GM15510 (cell line): ENCODE results near the gene AXDND1.

Experiments used
- POLR2A ChIP-seq: IDR thresholded peaks from 3 replicates; pipeline ENCODE4 v1.6.1; 2011; ENCODE audit warnings: borderline replicate concordance; ENCODE audit not compliant: insufficient read length; ENCODE audit errors: extremely low read depth

AXDND1 gene

DNA sequence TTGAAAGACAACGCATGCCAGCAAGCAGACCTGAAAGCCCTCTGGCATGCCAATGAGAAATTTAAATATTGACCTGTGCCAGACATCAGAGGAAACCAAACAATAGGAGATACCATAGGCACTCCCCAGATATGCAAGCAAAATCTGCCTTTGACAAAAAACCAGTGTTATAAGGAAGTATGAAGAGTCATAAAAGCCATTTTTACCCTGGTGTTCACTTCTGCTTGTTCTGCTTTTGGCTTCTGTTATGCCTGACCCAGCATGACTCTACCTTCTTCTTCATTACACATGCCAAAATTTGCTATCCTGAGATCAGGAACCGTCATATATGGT lies 183.6 kb downstream of the AXDND1 start:
- TF ChIP-seq POLR2A: no peak

GRCh38 chr1:179550746-179551682 lies 185.2 kb downstream of the AXDND1 start:
- TF ChIP-seq POLR2A: no peak

DNA sequence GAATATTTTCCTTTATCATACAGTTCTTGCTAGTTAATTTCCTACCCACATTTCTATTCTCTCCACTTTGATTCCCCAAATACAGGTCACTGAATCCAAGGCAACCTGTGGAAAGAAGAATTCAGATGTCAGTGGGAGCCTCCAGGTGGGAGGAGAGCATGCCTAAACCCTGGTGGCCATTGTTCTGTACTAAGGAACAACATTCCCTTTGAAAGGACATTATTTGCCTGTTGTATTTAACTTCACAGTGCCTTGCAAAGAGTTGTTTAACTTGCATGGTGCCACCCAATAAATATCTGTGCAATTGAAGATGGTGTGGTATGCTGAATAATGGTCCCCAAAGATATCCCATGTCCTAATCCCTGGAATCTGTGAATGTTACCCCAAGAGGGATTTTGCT lies 188.7 kb downstream of the AXDND1 start:
- no peak for TF ChIP-seq POLR2A

- TF ChIP-seq POLR2A: no peak
Observed at GRCh38 chr1:179558078-179558477, 192.3 kb downstream of the AXDND1 start.

DNA sequence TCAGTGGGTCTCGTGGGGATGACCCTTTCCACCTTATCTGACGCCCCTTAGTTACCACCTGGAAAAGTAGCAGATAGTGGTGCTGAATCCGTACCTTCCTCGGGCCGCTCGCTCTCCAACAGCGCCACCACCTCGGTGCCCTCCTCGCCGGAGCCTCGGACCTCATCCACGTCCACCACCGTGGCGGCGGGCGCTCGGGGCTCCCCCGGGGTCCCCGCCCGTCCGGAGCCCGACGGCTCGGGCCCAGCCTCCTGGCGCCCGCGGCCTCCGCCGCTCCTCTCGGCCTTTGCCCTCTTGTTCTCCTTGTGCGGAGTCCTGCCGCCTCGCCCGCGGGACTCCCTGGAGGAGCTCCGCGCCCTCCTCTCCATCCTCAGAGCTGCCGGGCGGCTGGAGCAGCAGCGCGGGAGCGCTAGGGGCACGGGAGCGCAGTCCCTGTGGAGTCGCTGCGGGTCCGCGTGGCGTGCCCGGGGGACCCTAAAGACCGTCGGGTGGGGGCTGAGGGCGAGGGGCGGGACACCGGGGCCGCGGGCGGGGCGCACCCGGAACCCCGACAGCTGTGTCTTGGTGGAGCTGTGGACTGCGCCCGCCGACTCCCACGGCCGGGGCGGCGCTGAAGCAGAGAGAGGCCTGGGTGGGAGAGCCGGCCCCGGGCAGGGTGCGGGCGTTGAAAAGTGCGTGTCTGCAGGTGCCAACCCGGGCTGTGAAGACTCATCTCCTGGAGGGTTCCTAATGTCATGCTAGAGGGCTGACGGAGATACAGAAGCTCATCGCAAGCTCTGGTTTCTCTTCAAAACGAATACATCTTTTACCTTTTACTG lies 209.9 kb downstream of the AXDND1 start, which contains the start of gene NPHS2:
TSS of gene NPHS2 (minus strand) at position 452 of the 818 bp plus-strand sequence. CDS start at position 368, 84 bp downstream.
- no peak for TF ChIP-seq POLR2A

GRCh38 chr1:179576509-179576908 lies 210.7 kb downstream of the AXDND1 start:
- no peak for TF ChIP-seq POLR2A

GRCh38 chr1:179583771-179584320 lies 218.1 kb downstream of the AXDND1 start:
- TF ChIP-seq POLR2A: no peak

DNA sequence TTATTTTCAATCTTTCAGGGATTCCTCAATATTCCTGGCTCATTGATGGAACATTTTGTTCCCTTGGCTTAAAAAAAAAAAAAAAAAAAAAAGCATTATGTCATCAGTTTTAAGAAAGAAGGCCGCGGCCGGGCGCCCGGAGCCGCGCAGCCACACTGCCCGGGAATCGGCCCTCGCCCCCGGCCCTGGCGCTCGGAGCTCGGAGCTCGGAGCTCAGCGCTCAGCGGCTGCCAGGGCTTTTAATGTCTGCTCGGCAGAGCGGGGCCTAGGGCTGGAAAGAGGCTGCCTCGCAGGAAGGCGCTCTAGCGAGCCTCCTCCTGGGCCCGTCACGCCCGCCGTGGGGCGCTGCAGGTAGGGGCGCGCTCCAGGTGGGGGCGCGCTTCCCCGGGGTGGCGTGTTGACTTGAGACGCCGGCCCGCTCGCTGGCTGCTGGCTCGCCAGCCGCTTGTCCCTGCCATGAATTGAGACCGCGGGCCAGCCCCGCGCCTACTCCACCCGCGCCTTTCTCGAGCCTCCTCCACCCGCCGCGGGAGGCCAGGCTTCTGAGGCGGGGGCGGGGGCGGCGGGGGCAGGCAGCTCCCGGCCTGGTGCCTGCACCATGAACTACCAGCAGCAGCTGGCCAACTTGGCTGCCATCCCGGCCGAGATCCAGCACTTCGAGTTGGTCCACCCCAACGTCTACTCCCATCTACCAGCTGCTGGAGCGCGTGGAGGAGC lies 220.5 kb downstream of the AXDND1 start:
- TF ChIP-seq POLR2A: no peak

DNA sequence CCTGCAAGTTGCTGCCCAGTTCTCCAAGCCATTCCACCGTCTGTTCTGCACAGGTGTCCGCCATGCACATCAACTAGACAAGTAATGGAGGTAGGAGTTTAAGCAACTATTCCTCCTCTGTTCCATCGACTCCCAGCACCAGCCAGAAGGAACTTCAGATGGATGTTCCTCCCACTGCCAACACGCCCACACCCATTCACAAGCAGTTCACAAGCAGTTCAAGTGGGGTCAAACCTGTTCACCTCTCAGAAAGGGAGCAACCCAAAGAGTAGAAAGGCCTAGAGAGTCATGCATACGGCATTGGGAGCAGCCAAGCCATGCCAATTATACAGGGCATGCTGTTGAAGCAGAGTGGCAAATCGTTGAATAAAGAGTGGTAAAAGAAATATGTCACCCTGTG lies 221.6 kb downstream of the AXDND1 start:
- no peak for TF ChIP-seq POLR2A

DNA sequence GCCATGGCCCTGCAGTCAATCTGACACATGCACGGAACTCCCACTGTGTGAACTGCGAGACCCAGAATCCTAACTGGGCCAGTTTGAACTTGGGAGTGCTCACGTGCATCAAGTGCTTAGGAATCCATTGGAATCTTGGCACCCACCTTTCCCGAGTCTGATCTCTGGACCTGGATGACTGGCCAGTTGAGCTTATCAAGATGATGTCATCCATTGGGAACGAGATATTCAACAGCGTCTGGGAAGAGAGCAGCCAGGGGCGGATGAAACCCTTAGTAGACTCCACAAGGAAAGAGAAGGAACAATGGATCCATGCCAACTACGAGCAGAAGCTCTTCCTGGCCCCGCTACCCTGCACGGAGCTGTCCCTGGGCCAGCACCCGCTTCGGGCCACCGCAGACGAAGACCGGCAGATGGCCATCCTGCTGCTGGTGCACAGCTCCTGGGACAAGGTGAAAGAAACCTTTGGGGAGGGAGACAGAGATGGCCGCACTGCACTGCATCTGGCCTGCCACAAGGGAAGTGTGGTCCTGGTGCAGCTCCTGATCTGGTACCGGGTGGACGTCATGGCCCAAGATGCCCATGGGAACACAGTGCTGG lies 222.8 kb downstream of the AXDND1 start:
- TF ChIP-seq POLR2A: no peak

DNA sequence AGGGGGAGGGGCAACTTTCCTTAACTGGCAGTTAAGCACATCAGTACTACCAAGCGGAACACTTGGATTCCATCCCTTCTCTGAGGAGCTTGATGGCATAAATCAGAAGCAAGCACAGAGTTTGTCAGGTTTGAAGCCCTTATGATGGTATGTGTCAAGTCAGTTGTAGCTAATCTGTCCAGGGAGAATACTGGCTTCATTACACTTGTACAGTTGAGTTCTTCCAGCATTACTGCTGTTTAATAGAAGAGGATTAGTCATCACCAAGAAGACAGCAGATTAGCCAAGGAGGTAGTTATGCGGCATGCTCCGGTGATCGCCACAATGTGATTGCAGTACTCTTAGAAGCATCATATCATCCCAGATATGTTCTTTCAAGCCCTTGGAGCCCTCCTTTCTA lies 223.7 kb downstream of the AXDND1 start:
- TF ChIP-seq POLR2A: no peak

DNA sequence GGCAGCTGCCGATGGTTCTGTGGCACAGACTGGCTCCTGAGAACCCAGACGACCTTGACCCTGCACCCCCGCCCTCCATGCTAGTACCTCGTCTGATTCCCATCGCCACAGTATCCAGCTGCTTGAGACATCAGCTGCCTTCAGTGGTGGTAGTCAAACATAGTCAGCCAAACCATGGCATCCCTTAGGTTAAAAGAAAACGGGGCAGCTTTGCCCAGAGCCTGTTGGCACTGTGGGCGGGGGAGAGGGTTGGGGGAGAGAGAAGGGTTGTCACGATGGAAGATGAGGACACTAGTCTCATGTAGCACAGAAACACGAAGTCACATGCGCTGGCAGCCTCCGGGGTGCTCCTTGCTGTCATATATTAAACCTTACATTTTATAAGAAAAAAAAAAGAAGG lies 224.9 kb downstream of the AXDND1 start:
- TF ChIP-seq POLR2A: no peak

DNA sequence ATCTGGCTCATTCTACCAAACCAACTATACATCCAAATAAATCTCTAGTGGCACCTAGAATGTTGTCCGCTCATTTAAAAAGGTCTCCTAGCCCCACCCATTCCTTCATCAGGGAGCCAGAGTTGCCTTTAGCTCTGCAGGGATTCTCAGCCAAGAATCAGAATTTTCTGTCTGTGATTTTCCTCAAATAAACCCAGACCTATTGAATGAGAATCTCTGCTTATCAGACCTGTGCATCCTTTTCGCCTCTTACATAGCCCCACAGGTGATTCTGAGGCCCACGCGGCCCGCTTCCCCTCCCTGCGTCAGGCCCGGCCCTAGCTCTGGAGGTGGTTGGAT lies 225.5 kb downstream of the AXDND1 start:
- TF ChIP-seq POLR2A: no peak

- TF ChIP-seq POLR2A: no peak
Observed at GRCh38 chr1:179591592-179592580, 226.1 kb downstream of the AXDND1 start, which contains the start of gene TDRD5. TSS of gene TDRD5 (plus strand) at chr1:179591832. CDS start at chr1:179592616, 784 bp downstream.

DNA sequence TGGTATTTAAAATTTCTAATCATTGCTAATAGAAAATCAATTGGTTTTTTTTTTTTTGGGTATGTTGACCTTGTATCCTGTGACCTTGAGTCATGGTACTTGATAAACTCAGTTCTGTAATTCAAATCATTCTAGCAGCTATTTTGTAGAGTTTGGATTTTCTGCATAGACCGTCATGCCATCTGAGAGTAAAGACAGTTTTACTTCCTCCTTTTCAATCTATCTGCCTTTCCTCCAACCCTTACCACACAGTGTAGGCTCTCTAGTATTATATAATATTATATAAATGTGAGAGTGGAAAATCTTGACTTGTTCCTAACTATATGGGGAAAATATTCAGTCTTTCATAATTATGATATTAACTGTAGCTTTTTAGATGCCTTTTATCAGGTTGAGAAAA lies 232.9 kb downstream of the AXDND1 start:
- TF ChIP-seq POLR2A: no peak
